HepG2 (cell line): ENCODE results near the gene GLDC. TPM values are rescaled to one million over a fixed set of nuclear protein-coding genes. Genes with fewer than 3 reads are reported as not detected.

Source experiments
- ATAC-seq: fragments of 200-7000 bp; cut with Tn5 transposase; 3 replicates; pipeline ENCODE4 v1.9.1; 2020; ENCODE audit warnings: mild to moderate bottlenecking, moderate library complexity
- BruUV-seq: library from RNA; stranded (reverse); fragments of 400-500 nt; replicated peaks from 2 replicates; lab custom pipeline; 2021; lab: Mats Ljungman, UMichigan
- CTCF ChIA-PET: fragments of 300-600 bp; formaldehyde crosslinking; extraction: SDS; loops from one replicate; lab custom pipeline; 2021; ENCODE audit warnings: low total read pairs, inconsistent platforms, low intra/inter-chr PET ratio; lab: Yijun Ruan, JAX
- POLR2A ChIA-PET: fragments of 350-600 bp; sonication (Branson Sonifier 250); formaldehyde crosslinking; loops from one replicate; lab custom pipeline; 2020; ENCODE audit warnings: antibody characterized with exemption, inconsistent platforms; lab: Yijun Ruan, JAX
- DNase-seq: peaks from one replicate; pipeline ENCODE4 v3.0.0-alpha.2; 2015; ENCODE audit warnings: low spot score
- FAIRE-seq: peaks from 3 replicates; lab custom pipeline; 2011; peaks lifted over from hg19 to GRCh38; lab: Jason Lieb, UNC
- H2AFZ ChIP-seq: one replicate; pipeline ENCODE4 v1.6.1; 2011; ENCODE audit warnings: low read length, inconsistent platforms
- H3K27ac ChIP-seq: fragments of 300-600 bp; 3 replicates; pipeline ENCODE4 v1.8.0; 2011; ENCODE audit warnings: mixed run types, mild to moderate bottlenecking, mixed read lengths, low read length, inconsistent platforms; ENCODE audit not compliant: insufficient read depth; ENCODE audit errors: extremely low read length
- H3K27me3 ChIP-seq, 2 experiments: fragments of 200-600 bp in 1 of 2; 2 replicates in 1 of 2; 3 replicates in 1 of 2; pipeline versions ENCODE4 v1.6.0 to v1.8.0; 2011; ENCODE audit warnings: low read length in 2 of 2, mild to moderate bottlenecking in 2 of 2, moderate library complexity in 2 of 2, inconsistent platforms in 1 of 2; ENCODE audit not compliant: insufficient read depth in 2 of 2, control insufficient read depth in 1 of 2
- H3K36me3 ChIP-seq, 2 experiments: fragments of 200-600 bp in 1 of 2; replicated peaks in 1 of 2; 2 replicates in 1 of 2; 3 replicates in 1 of 2; pipeline versions ENCODE4 v1.5.1 to v1.8.0; 2011; ENCODE audit warnings: low read length in 2 of 2, inconsistent platforms in 1 of 2; ENCODE audit not compliant: insufficient read depth in 2 of 2, control insufficient read depth in 1 of 2
- H3K4me1 ChIP-seq: 2 replicates; pipeline ENCODE4 v1.5.1; 2012; ENCODE audit warnings: low read length, inconsistent platforms; ENCODE audit not compliant: insufficient read depth
- H3K4me2 ChIP-seq: 2 replicates; pipeline ENCODE4 v1.6.0; 2011; ENCODE audit warnings: low read depth, low read length, inconsistent platforms
- H3K4me3 ChIP-seq, 3 experiments: fragments of 200-600 bp in 1 of 3; sonication (generic), shearing (Covaris generic) in 1 of 3; replicated peaks in 1 of 3; 2 replicates each; pipeline ENCODE4 v1.5.1; 2011 to 2016; ENCODE audit warnings: low read length in 3 of 3, inconsistent platforms in 2 of 3, low read depth in 2 of 3, mild to moderate bottlenecking in 2 of 3, control low read depth in 1 of 3, mixed read lengths in 1 of 3; ENCODE audit not compliant: insufficient read depth in 1 of 3
- H3K79me2 ChIP-seq: one replicate; pipeline ENCODE4 v1.6.1; 2011; ENCODE audit warnings: low read length, inconsistent platforms; ENCODE audit not compliant: insufficient read depth
- H3K9ac ChIP-seq: 2 replicates; pipeline ENCODE4 v1.6.0; 2011; ENCODE audit warnings: mild to moderate bottlenecking, low read depth, low read length, inconsistent platforms; ENCODE audit not compliant: insufficient read depth
- H3K9me3 ChIP-seq: 2 replicates; pipeline ENCODE4 v1.5.1; 2012; ENCODE audit warnings: mild to moderate bottlenecking, low read length
- H4K20me1 ChIP-seq: 2 replicates; pipeline ENCODE4 v1.6.0; 2011; ENCODE audit warnings: inconsistent platforms, mild to moderate bottlenecking, low read length, moderate library complexity; ENCODE audit not compliant: insufficient read depth
- AGO2 ChIP-seq: fragments of 200-400 bp; formaldehyde crosslinking; optimal IDR thresholded peaks from 2 replicates; pipeline ENCODE3; 2017; ENCODE audit warnings: mild to moderate bottlenecking, low read depth, low read length, moderate library complexity
- BCL6 ChIP-seq: IDR thresholded peaks from 2 replicates; pipeline ENCODE4 v1.6.1; 2016; ENCODE audit warnings: missing genetic modification reagents, missing compliant biosample characterization
- CBX2 ChIP-seq, 2 experiments: fragments of 200-600 bp in 1 of 2; sonication (generic); formaldehyde crosslinking in 1 of 2; IDR thresholded peaks; 2 replicates each; pipeline versions ENCODE4 v1.7.0 to v1.8.1; 2018 to 2022; ENCODE audit warnings: low read depth in 2 of 2, low read length in 1 of 2, mild to moderate bottlenecking in 1 of 2, missing genetic modification reagents in 1 of 2
- GABPA ChIP-seq, 2 experiments: IDR thresholded peaks; 2 replicates each; pipeline ENCODE4 v1.6.1; 2011 to 2016; ENCODE audit warnings: low read depth in 2 of 2, low read length in 1 of 2, missing biosample characterization in 1 of 2, missing genetic modification characterization in 1 of 2
- MAFF ChIP-seq: IDR thresholded peaks from 2 replicates; pipeline ENCODE4 v1.6.1; 2011; ENCODE audit warnings: low read depth, low read length, improper control_type of control experiment
- MAFK ChIP-seq, 2 experiments: IDR thresholded peaks in 1 of 2; conservative IDR thresholded peaks in 1 of 2; 2 replicates each; pipeline ENCODE4 v1.6.1; 2011; ENCODE audit warnings: improper control_type of control experiment in 2 of 2, low read length in 2 of 2
- NRL ChIP-seq: sonication (generic); formaldehyde crosslinking; IDR thresholded peaks from 2 replicates; pipeline ENCODE4 v1.5.0; 2020; ENCODE audit warnings: missing genetic modification reagents, mild to moderate bottlenecking, moderate library complexity, borderline replicate concordance
- SAFB2 ChIP-seq: sonication (generic); formaldehyde crosslinking; IDR thresholded peaks from 2 replicates; pipeline ENCODE4 v1.5.1; 2020; ENCODE audit warnings: missing genetic modification reagents, low read depth, mild to moderate bottlenecking, borderline replicate concordance
- TP53 ChIP-seq: sonication (generic); formaldehyde crosslinking; conservative IDR thresholded peaks from 2 replicates; pipeline ENCODE4 v1.4.0; 2020; ENCODE audit warnings: missing genetic modification reagents
- TRIM22 ChIP-seq: fragments of 450-650 bp; IDR thresholded peaks from 2 replicates; pipeline ENCODE4 v1.6.1; 2017
- ZNF3 ChIP-seq: IDR thresholded peaks from 2 replicates; pipeline ENCODE4 v1.7.0; 2017; ENCODE audit warnings: inconsistent platforms
- ZNF780A ChIP-seq: sonication (generic); formaldehyde crosslinking; IDR thresholded peaks from 2 replicates; pipeline ENCODE4 v1.8.0; 2022; ENCODE audit warnings: mild to moderate bottlenecking, missing genetic modification reagents, moderate library complexity
- ZNF800 ChIP-seq: sonication (generic); formaldehyde crosslinking; IDR thresholded peaks from 2 replicates; pipeline ENCODE4 v1.4.0; 2020; ENCODE audit warnings: missing genetic modification reagents
- ZNF878 ChIP-seq: sonication (generic); formaldehyde crosslinking; IDR thresholded peaks from 2 replicates; pipeline ENCODE4 v1.8.1; 2023; ENCODE audit warnings: mild to moderate bottlenecking, missing genetic modification reagents, moderate library complexity
- WGBS: methylation state at CpG from one replicate; pipeline ENCODE4 v1.1.6; 2017; ENCODE audit warnings: low lambda C conversion rate; 5-methylcytosine and 5-hydroxymethylcytosine counted together
- in situ Hi-C: cut with HindIII; loops from 2 replicates; pipeline ENCODE4 v1.10.0; 2017; ENCODE audit warnings: low pct_unique_long_range_greater_than_20kb; ENCODE audit not compliant: extremely low pct_ligation_motif_present
- intact Hi-C: fragments of 100-400 bp; cut with micrococcal nuclease; formaldehyde crosslinking; loops from one replicate; pipeline ENCODE4 v1.10.0; 2022; ENCODE audit not compliant: unreplicated experiment
- polyA plus RNA-seq, 8 experiments: library from polyadenylated mRNA; depleted of rRNA in 3 of 8; stranded (reverse) in 7 of 8; unstranded in 1 of 8; fragments of >200 nt; fragmentation: Illumina TruSeq in 4 of 8; extraction: Trizol in 4 of 8; gene quantifications; 2 replicates each; pipeline versions ENCODE4 v1.2.1 to v1.2.3, GENCODE V29; 2011 to 2016; ENCODE audit warnings: low read depth in 4 of 8, missing spikeins in 1 of 8, mixed read lengths in 1 of 8; ENCODE audit not compliant: insufficient read depth in 1 of 8
- total RNA-seq, 5 experiments: library from RNA; depleted of rRNA; stranded (reverse); fragments of >200 nt; fragmentation: Illumina TruSeq; extraction: Trizol; gene quantifications; 2 replicates each; pipeline ENCODE4 v1.2.3, GENCODE V29; 2016; ENCODE audit warnings: low read depth in 1 of 5
- TF ChIP-seq, protein P1 (sequence below): sonication (generic); formaldehyde crosslinking; conservative IDR thresholded peaks from 2 replicates; pipeline ENCODE4 v1.4.0; 2020; ENCODE audit warnings: missing genetic modification reagents

Gene GLDC
- total and polyA plus RNA-seq, 2 of the 13 experiments (the other 11 are each of a cell fraction or from before 2014, with no cell fraction given), result 59.3 to 115 TPM

DNA sequence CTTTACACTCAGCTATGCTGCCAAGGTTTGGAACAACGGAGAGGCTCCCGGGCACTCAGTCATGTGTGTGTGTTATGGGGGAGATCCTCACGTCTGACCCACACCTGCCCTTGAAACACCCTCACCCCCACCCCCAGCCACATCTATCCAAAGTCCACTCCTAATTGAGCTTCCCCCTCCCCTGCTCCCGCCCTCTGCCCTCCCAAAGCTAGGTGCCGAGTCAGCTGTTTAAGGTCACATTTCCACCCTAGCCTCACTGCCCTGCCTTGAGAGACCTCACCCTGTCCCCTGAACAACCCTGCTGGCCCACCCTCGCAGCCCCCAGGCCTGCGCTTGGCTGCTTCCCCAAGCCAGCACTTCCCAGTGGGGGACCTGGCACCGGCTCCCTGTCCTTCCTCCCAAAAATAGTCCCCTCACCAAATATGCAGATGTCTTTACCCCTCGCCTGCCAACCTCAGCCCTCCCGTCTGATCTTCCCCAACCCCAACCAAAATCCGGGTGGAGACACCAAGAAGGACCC is 36.0 kb downstream of the GLDC start:
- intact Hi-C loops, result no loop called here
- no peak for FAIRE-seq
- Histone ChIP-seq H3K79me2 (no peaks in the 10 kb centered on the region), H3K4me3 (no peak overlapping the region), H3K4me1 (peaks cover 15% of the 10 kb centered on the region), H3K36me3 (peaks cover 15 to 48% of the 10 kb centered on the region in 2 experiments), H2AFZ (no peak overlapping the region), H3K27ac (no peak overlapping the region), H3K27me3 (no peaks in the 10 kb centered on the region), H3K9me3 (no peaks in the 10 kb centered on the region), H4K20me1 (no peaks in the 10 kb centered on the region), H3K9ac (no peak overlapping the region), H3K4me2 (no peak overlapping the region)
- no TSS peak for BruUV-seq
- POLR2A ChIA-PET, result no interaction called here
- in situ Hi-C loops, result no loop called here
- ATAC-seq, result peak; percentile 29; the same call in 1 of the 3 replicates
- CTCF ChIA-PET, result no interaction called here
- no peak for DNase-seq
- TF ChIP-seq, protein P1, sequence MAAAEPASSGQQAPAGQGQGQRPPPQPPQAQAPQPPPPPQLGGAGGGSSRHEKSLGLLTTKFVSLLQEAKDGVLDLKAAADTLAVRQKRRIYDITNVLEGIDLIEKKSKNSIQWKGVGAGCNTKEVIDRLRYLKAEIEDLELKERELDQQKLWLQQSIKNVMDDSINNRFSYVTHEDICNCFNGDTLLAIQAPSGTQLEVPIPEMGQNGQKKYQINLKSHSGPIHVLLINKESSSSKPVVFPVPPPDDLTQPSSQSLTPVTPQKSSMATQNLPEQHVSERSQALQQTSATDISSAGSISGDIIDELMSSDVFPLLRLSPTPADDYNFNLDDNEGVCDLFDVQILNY (CRISPR knock-in tag), result no peak
- TF ChIP-seq MAFF (peak; percentile 80), NRL (CRISPR knock-in tag) (no peak), MAFK (conservative IDR thresholded peaks at IDR 0.05 in 1 of 2, IDR thresholded peaks at IDR 0.05 in 1 of 2; ENCODE audit: low read length in 2 of 2) (peak; percentile 86 to 89), AGO2 (peak; percentile 28), BCL6 (no peak)
- WGBS, result 97% methylated on average over 9 of the region's 11 CpGs

DNA sequence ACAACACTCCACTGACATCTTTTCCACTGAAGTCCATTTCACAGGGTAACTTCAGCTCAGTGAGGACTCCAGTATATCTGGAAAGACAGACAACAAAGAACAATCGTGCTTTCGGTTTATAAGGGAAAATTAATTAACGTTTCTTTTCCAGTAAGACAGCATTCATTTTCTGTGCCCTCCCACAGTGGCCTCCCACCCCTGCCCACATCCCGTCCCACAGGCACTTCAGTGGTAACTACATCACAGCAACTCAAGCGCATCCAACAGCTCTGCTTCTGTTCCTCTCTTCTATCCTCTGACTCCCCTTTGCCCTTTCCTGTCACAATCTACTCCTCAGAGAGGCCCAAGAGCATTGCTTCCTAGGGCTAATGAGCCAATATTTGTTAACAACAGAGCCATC is 40.3 kb downstream of the GLDC start:
- in situ Hi-C loops, result no loop called here
- WGBS, result 95% methylated on average over 5 of the region's 5 CpGs
- TF ChIP-seq ZNF800, result no peak
- no peak for TF ChIP-seq GABPA (IDR thresholded peaks at IDR 0.05; ENCODE audit: low read depth, low read length)
- no peak for TF ChIP-seq GABPA (CRISPR knock-in tag; IDR thresholded peaks at IDR 0.05; ENCODE audit: low read depth)
- no peak for TF ChIP-seq TRIM22
- TF ChIP-seq ZNF3 (CRISPR knock-in tag), result no peak
- no peak for TF ChIP-seq ZNF878
- TF ChIP-seq CBX2 (IDR thresholded peaks at IDR 0.05; ENCODE audit: low read depth, low read length), result no peak
- TF ChIP-seq CBX2 (CRISPR knock-in tag; IDR thresholded peaks at IDR 0.05; ENCODE audit: low read depth), result no peak
- TF ChIP-seq ZNF780A (CRISPR knock-in tag), result no peak
- TF ChIP-seq SAFB2 (CRISPR knock-in tag), result no peak
- TF ChIP-seq TP53 (CRISPR knock-in tag), result no peak

More for the DNA sequence above, 40.3 kb downstream of the GLDC start:
- POLR2A ChIA-PET, result no interaction called here
- no peak overlapping the region for H2AFZ ChIP-seq
- H3K79me2 ChIP-seq, result no peaks in the 10 kb centered on the region
- H3K27me3 ChIP-seq, result no peaks in the 10 kb centered on the region
- H3K9me3 ChIP-seq, result no peaks in the 10 kb centered on the region
- CTCF ChIA-PET, result no interaction called here
- peaks cover 10% of the 10 kb centered on the region for H3K4me1 ChIP-seq
- no peak overlapping the region for H3K9ac ChIP-seq
- ATAC-seq (no peak), DNase-seq (no peak), FAIRE-seq (no peak)
- no peak overlapping the region for H3K27ac ChIP-seq
- H3K36me3 ChIP-seq, result peaks cover 18 to 55% of the 10 kb centered on the region in 2 experiments
- H4K20me1 ChIP-seq, result no peaks in the 10 kb centered on the region
- intact Hi-C loops, result no loop called here
- H3K4me2 ChIP-seq, result no peak overlapping the region
- no TSS peak for BruUV-seq
- H3K4me3 ChIP-seq, result no peak overlapping the region
